Gastrocnemius medialis (tissue), 4 donors: ENCODE measurements around the gene HTT. TPM values are rescaled to one million over a fixed set of nuclear protein-coding genes. Genes with fewer than 3 reads are reported as not detected.

Experiments used
- ATAC-seq, 2 donors: fragments of 150-250 bp; one replicate each; pipeline ENCODE4 v1.9.1; 2016
- DNase-seq, 2 donors: peaks; one replicate each; pipeline ENCODE4 v3.0.0-alpha.2; 2019
- H3K27ac ChIP-seq, 4 donors: fragments of 200-600 bp; sonication (generic); 1 replicate in 1 of 4; 2 replicates in 3 of 4; pipeline ENCODE4 v1.5.1; 2016 to 2018; ENCODE audit warnings: mild to moderate bottlenecking in 2 of 4, moderate library complexity in 1 of 4
- H3K27me3 ChIP-seq, 3 donors: fragments of 200-600 bp; sonication (generic) in 2 of 3; 1 replicate in 1 of 3; 2 replicates in 2 of 3; pipeline versions ENCODE4 v1.5.1 to v1.6.0; 2016 to 2019; ENCODE audit warnings: mild to moderate bottlenecking in 1 of 3, moderate library complexity in 1 of 3
- H3K36me3 ChIP-seq, 2 donors: fragments of 200-600 bp; sonication (generic) in 1 of 2; one replicate each; pipeline ENCODE4 v1.5.1; 2017 to 2018
- H3K4me1 ChIP-seq, 2 donors: fragments of 200-600 bp; sonication (generic) in 1 of 2; one replicate each; pipeline ENCODE4 v1.5.1; 2016 to 2017; ENCODE audit warnings: mild to moderate bottlenecking in 2 of 2
- H3K4me3 ChIP-seq, 4 donors: fragments of 200-600 bp; sonication (generic) in 3 of 4; 1 replicate in 1 of 4; 2 replicates in 3 of 4; pipeline ENCODE4 v1.5.1; 2016 to 2019; ENCODE audit warnings: mild to moderate bottlenecking in 2 of 4
- H3K9me3 ChIP-seq, 3 donors: fragments of 200-600 bp; sonication (generic) in 2 of 3; 1 replicate in 1 of 3; 2 replicates in 2 of 3; pipeline ENCODE4 v1.5.1; 2016 to 2019
- CTCF ChIP-seq, 5 experiments: fragments of 450-650 bp in 3 of 5; fragments of 200-600 bp in 2 of 5; sonication (generic) in 2 of 5; IDR thresholded peaks in 4 of 5; conservative IDR thresholded peaks in 1 of 5; 1 replicate in 4 of 5; 2 replicates in 1 of 5; pipeline ENCODE4 v1.5.1; 2016 to 2019; ENCODE audit warnings: antibody characterized with exemption in 5 of 5, mild to moderate bottlenecking in 3 of 5, moderate library complexity in 3 of 5
- POLR2A ChIP-seq, 2 donors: fragments of 450-650 bp; IDR thresholded peaks; one replicate each; pipeline ENCODE4 v1.6.1; 2017; ENCODE audit warnings: antibody characterized with exemption in 2 of 2, mild to moderate bottlenecking in 2 of 2, moderate library complexity in 2 of 2
- in situ Hi-C, 4 donors: fragments of 200-750 bp; cut with MboI; loops; one replicate each; pipeline versions ENCODE4 v1.15.0 to v1.8.0; 2017; ENCODE audit warnings: low sequenced_read_pairs in 4 of 4
- intact Hi-C: fragments of 100-400 bp; cut with DNase I; formaldehyde crosslinking; loops from one replicate; pipeline ENCODE4 v1.15.1; 2023; ENCODE audit warnings: low total_unique reads
- total RNA-seq, 4 donors: library from RNA; depleted of rRNA; stranded (reverse); fragments of >200 nt; gene quantifications; one replicate each; pipeline versions ENCODE4 v1.1.0 to v1.2.3, GENCODE V29; 2016

The HTT gene
- total RNA-seq, result 10 to 100 TPM; 23.5 to 73.0 (median 51.1) TPM

- DNase-seq, result peak; percentile 95
- Histone ChIP-seq H3K4me3 (peak within 1 kb of the TSS; percentile 74 to 90 (median 80)), H3K4me1 (peaks cover 19 to 36% of the 10 kb centered on the region in 2 donors), H3K9me3 (no peaks in the 10 kb centered on the region), H3K36me3 (no peaks in the 10 kb centered on the region), H3K27me3 (no peaks in the 10 kb centered on the region), H3K27ac (peak within 1 kb of the TSS; percentile 86 to 100 (median 96))
- in situ Hi-C loops (no loop called here), intact Hi-C loops (loop anchor here (1.0 to 10.0 kb wide), 4 partner anchors 27 to 1489 kb away; partner anchors contain the start of genes GRK4, NOP14 and RGS12)
- peak; percentile 87 to 92 for ATAC-seq
- no peak for TF ChIP-seq CTCF (IDR thresholded peaks at IDR 0.05 in 4 of 5, conservative IDR thresholded peaks at IDR 0.05 in 1 of 5)
- peak; percentile 46 to 63 for TF ChIP-seq POLR2A (IDR thresholded peaks at IDR 0.05)
Measured at GRCh38 chr4:3074078-3074845, at the start of gene HTT, which contains the start of gene HTT-AS. HTT (plus strand) TSS chr4:3074681; CDS start chr4:3074826, 145 bp downstream. HTT-AS (minus strand) TSS chr4:3074538.

GRCh38 chr4:3025881-3026280 lies 48.6 kb upstream of the HTT start:
- H3K4me1 ChIP-seq, result no peaks in the 10 kb centered on the region
- intact Hi-C loops, result no loop called here
- DNase-seq (no peak), ATAC-seq (no peak)
- H3K9me3 ChIP-seq, result no peaks in the 10 kb centered on the region
- no peak for TF ChIP-seq POLR2A (IDR thresholded peaks at IDR 0.05)
- TF ChIP-seq CTCF (IDR thresholded peaks at IDR 0.05 in 4 of 5, conservative IDR thresholded peaks at IDR 0.05 in 1 of 5), result no peak
- no peaks in the 10 kb centered on the region for H3K36me3 ChIP-seq
- H3K4me3 ChIP-seq, result no peak overlapping the region
- H3K27ac ChIP-seq, result no peak overlapping the region
- in situ Hi-C loops, result no loop called here
- no peaks in the 10 kb centered on the region for H3K27me3 ChIP-seq

- intact Hi-C loops (no loop called here), in situ Hi-C loops (no loop called here)
- TF ChIP-seq CTCF (IDR thresholded peaks at IDR 0.05 in 4 of 5, conservative IDR thresholded peaks at IDR 0.05 in 1 of 5) (no peak), POLR2A (IDR thresholded peaks at IDR 0.05) (no peak)
Measured at GRCh38 chr4:3026540-3026939, 47.9 kb upstream of the HTT start.

GRCh38 chr4:3029464-3029863 lies 45.0 kb upstream of the HTT start:
- in situ Hi-C loops, result no loop called here

More at GRCh38 chr4:3026540-3026939, 47.9 kb upstream of the HTT start:
- Histone ChIP-seq H3K4me3 (no peak overlapping the region), H3K4me1 (no peaks in the 10 kb centered on the region), H3K27ac (no peak overlapping the region), H3K27me3 (no peaks in the 10 kb centered on the region), H3K36me3 (no peaks in the 10 kb centered on the region), H3K9me3 (no peaks in the 10 kb centered on the region)
- DNase-seq (no peak), ATAC-seq (no peak)

More at GRCh38 chr4:3029464-3029863, 45.0 kb upstream of the HTT start:
- DNase-seq, result no peak
- intact Hi-C loops, result no loop called here
- H3K9me3 ChIP-seq, result no peaks in the 10 kb centered on the region
- ATAC-seq, result no peak
- no peak for TF ChIP-seq CTCF (IDR thresholded peaks at IDR 0.05 in 4 of 5, conservative IDR thresholded peaks at IDR 0.05 in 1 of 5)
- TF ChIP-seq POLR2A (IDR thresholded peaks at IDR 0.05), result no peak
- H3K36me3 ChIP-seq, result no peaks in the 10 kb centered on the region
- no peaks in the 10 kb centered on the region for H3K4me1 ChIP-seq
- H3K4me3 ChIP-seq, result no peak overlapping the region
- no peak overlapping the region for H3K27ac ChIP-seq
- no peaks in the 10 kb centered on the region for H3K27me3 ChIP-seq
